GM18861 (cell line): ENCODE data around the gene HEYL.

Source experiments
- ATAC-seq: cut with Tn5 transposase; IDR thresholded peaks from one replicate; pipeline ENCODE4 v1.9.1; 2021; ENCODE audit not compliant: unreplicated experiment

HEYL gene

GRCh38 chr1:39642796-39643195 is 3.4 kb upstream of the HEYL start:
- ATAC-seq = no peak

DNA sequence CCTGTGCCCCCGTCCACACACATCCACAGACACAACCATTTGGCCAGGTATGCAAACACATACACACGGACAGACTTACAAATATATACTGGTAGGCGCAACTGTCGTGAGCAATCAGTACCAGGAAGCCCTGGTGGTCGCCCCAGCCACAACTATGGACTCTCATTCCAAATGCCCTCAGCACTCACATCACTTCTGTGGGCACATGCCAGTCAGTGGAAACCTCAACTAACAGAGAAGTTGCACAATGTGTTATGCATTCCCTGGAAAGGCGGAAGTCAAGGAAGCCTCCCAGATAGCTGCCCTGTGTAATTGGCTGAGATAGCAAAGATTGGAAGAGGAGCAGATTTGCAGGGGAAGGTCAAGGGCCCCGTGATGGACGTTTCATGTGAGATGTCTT is 1.4 kb upstream of the HEYL start:
- no peak for ATAC-seq

DNA sequence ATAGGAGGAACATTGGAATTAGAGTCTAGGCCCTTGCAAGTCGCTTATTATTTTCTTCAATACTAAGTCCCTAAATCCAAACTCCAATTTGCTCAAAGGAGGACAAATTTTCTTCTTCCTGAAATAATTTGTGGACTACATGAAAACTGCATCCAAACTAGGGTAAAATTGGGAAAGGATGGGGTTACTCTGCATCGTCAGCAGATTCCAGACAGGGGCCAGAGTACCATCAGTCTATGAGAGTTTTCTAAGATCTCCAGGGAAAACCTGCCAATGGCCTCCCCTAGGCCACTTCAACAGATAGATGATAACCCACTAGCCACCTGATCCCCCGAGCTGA is 508 bp downstream of the HEYL start:
- ATAC-seq = no peak

GRCh38 chr1:39637361-39637760 is 2.1 kb downstream of the HEYL start:
- ATAC-seq = no peak

DNA sequence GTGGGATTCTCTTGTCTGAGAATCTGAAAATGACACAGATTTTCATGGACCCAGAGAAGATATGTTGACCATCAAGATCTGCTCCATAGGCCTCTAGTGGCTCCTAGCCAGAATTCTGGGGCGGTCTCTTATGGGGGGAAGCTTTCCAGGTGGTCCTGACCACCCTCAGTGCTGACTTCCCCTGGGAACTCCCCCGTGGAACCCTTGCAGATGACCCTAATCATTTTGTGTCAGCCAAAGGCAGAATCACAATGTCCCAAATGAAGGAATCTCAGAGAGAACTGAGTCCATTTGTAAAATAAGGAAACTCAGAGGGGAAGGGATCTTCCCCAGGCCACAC is 3.6 kb downstream of the HEYL start:
- no peak for ATAC-seq

- no peak for ATAC-seq
These were observed 4.1 kb downstream of the HEYL start for GRCh38 chr1:39635205-39635870.

- ATAC-seq = no peak
These were observed 6.0 kb downstream of the HEYL start for GRCh38 chr1:39633422-39633821.

DNA sequence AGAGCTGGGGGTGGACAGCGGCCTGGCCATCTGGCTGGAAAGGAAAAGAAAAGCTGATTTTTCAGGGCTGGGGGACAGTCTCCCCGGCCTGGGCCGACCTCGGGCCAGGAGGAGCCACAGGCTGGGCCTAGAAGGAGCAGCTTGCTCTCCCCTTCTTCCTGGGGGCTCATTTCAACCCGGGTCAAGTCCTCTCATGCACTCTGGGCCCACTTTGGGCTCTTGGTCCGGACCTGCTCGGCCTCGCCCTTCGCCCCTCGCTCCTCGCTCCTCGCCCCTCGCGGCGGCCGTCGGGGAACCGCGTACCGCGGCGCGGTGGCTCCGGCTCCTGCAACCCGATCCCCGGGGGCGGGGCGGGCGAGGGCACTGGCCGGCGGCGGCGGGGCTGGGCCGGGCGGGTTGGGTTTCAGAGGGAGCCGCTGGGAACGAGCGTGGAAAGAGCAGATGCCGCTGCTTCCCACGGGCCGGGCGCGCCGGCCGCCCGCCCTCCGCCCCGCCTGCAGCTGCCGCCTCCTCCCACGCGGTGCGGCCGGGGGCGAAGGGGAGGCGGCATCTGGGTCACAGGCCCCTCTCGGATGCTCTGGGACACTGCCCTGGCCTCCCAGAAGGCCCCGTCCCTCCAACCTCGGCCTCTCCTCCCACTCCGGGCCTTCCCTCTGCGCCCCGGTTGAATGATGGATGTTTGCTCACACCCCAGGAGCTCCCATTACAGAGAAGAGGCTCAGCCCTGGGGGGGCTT is 6.6 kb downstream of the HEYL start:
- ATAC-seq = no peak

- no peak for ATAC-seq
These were observed 7.1 kb downstream of the HEYL start for GRCh38 chr1:39632323-39632681.

- ATAC-seq = no peak
These were observed 7.8 kb downstream of the HEYL start for GRCh38 chr1:39631361-39632322.

DNA sequence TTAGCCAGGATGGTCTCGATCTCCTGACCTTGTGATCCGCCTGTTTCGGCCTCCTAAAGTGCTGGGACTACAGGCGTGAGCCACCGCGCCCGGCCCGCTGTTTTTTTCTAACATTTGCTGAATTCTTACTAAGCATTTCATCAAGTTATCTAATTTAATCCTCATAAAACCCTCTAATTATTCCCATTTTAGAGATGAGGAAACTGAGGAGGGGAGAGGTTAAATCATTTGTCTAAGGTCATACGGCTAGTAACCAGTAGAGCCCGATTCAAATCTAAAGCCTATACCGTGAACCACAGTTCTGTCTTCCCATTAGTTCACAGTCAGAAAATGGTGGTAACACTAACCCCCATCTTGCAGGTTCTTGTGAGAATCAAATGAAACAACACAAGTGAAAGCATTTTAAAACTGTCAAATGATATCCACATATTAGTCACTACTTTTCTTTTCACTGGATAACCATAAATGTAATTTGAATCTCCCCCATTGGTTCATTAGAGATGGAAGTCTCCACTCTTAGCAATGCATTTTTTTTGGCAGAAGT is 10.6 kb downstream of the HEYL start:
- ATAC-seq = no peak

DNA sequence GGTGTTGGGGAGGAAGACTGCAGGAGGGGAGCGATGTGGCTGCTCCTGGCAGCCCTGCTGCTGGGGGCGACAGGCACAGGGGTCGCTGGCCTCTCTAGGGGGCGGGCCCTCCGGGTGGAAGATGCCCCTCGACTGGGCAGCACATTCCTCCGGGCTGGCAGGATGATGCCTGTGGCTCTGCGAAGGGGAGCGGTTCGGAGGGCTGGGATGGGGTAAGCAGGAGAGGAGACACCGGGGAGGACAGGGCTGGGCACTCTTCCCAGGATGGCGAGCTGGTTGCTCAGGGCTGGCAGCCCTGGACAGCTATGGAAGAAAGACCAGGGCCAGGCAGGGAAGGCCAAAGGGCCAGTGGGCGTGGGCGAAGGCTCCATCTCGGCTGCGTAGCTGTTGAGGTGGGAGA is 12.8 kb downstream of the HEYL start:
- ATAC-seq = no peak

- no peak for ATAC-seq
These were observed 13.8 kb downstream of the HEYL start for GRCh38 chr1:39625462-39626273.

DNA sequence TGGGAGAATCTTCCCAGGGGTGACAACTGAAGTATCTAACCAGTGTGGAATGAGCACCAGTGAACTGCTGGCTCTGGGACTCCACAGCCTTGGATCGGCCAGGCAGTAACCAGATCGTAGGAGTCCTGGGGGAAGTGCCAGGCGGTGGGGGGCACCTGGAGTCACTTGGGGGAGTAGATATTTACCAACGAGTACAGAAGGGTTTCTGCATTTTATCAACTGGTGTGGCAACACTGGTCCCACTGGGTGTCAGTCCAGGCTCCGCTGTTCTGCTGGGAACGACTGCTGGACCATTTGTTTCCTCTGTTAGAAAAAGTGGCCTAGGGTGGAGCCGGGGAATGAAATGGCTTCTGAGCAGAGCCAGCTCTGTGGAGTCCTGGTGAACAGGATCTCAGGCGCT is 14.4 kb downstream of the HEYL start:
- ATAC-seq = no peak

DNA sequence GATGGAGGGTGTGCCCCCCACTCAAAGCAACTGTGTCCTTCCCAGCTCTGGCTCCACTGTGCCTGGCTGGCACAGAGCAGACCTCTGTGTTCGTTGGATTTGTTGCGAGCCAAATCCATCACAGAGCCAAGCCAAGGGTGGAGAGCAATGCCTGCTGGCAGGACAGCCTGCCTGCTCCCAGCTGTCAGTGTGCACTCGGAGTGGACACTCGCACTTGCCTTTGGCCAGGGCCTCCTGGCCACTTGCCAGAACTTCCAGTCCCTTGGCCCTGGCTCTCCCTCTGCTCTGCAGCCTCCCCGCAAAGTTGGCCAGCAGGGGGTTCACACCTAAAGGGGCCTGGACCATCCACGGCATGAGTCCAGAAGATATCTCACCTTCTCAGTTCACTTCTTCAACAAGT is 16.4 kb downstream of the HEYL start:
- ATAC-seq = no peak

GRCh38 chr1:39622427-39622826 is 17.0 kb downstream of the HEYL start:
- no peak for ATAC-seq

GRCh38 chr1:39620659-39621165 is 18.7 kb downstream of the HEYL start:
- ATAC-seq = no peak

DNA sequence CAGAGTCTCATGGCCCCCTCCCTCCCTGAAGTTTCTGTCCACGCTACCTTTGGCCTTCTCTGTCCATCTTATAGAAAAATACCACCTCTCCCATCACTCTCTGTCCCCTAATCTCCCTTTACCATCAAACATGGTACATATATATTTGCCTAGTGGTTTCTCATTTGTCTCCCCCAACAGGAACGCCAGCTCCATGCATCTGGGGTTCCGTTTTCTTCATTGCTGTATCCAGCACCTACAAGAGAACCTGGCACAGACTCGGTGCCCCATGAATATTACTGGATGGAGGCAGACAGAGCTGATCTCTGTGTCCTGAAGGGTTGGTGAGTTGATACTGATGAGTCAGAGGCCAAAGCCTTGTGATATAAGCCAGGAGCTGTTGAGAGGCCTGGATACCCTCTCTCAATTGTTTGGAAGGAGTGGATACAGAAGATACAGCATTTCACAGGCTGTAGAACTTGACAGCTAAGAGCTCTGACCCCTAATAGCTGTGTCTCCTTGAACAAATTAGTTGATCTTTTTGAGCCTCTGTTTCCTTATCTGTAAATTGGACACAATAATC is 21.9 kb downstream of the HEYL start:
- no peak for ATAC-seq

- ATAC-seq = no peak
These were observed 24.3 kb downstream of the HEYL start for GRCh38 chr1:39615086-39615673.

DNA sequence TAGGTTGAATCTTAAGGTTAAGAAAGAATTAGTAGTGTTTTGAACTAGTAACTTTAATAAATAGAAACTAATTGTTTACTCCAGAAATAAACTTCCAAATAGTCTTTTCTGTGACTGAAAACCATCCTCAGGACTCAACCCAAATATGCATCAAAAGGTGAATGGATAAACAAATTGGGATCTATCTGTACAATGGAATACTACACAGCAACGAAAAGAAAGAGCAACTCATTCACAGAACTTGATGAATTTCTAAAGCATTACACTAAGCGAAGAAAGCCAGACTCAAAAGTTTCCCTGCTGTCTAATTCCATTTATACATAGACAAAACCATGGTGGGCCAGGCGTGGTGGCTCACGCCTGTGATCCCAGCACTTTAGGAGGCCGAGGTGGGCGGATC is 25.0 kb downstream of the HEYL start:
- no peak for ATAC-seq
